A673 (cell line): Measurements from ENCODE around the gene SNX32. TPM values are rescaled to one million over a fixed set of nuclear protein-coding genes. Genes with fewer than 3 reads are reported as not detected.

Experiments used
- BruUV-seq: library from RNA; stranded (reverse); fragments of 400-500 nt; replicated peaks from 2 replicates; lab custom pipeline; 2021; lab: Mats Ljungman, UMichigan
- CTCF ChIA-PET: fragments of 300-600 bp; sonication (Branson Sonifier 250); formaldehyde crosslinking; loops from one replicate; lab custom pipeline; 2022; ENCODE audit warnings: antibody characterized with exemption; lab: Charles Lee
- POLR2A ChIA-PET: fragments of 300-600 bp; sonication (Branson Sonifier 250); formaldehyde crosslinking; loops from one replicate; lab custom pipeline; 2022; ENCODE audit warnings: antibody characterized with exemption; ENCODE audit not compliant: low non-redundant PET; lab: Charles Lee
- DNase-seq: peaks from one replicate; pipeline ENCODE4 v3.0.0-alpha.2; 2015; ENCODE audit warnings: low spot score
- H3K27ac ChIP-seq: fragments of 200-600 bp; sonication (generic); 2 replicates; pipeline ENCODE4 v1.5.1; 2016; ENCODE audit warnings: mixed run types, low read depth, mild to moderate bottlenecking, mixed read lengths, antibody characterized with exemption, low read length; ENCODE audit not compliant: poor library complexity, severe bottlenecking
- H3K27me3 ChIP-seq: fragments of 200-600 bp; sonication (generic); replicated peaks from 2 replicates; pipeline ENCODE4 v1.6.1; 2017; ENCODE audit warnings: mixed run types, low read depth, mild to moderate bottlenecking, mixed read lengths, antibody characterized with exemption, low read length; ENCODE audit not compliant: insufficient read depth, poor library complexity
- H3K36me3 ChIP-seq: fragments of 200-600 bp; sonication (generic); 2 replicates; pipeline ENCODE4 v1.6.1; 2016; ENCODE audit warnings: mixed run types, mild to moderate bottlenecking, mixed read lengths, antibody characterized with exemption, low read length; ENCODE audit not compliant: insufficient read depth, poor library complexity, severe bottlenecking
- H3K4me1 ChIP-seq: fragments of 200-600 bp; sonication (generic); 2 replicates; pipeline ENCODE4 v1.6.1; 2017; ENCODE audit warnings: mixed run types, mild to moderate bottlenecking, mixed read lengths, antibody characterized with exemption, low read length; ENCODE audit not compliant: insufficient read depth, poor library complexity, severe bottlenecking
- H3K4me3 ChIP-seq: fragments of 200-600 bp; sonication (generic); 2 replicates; pipeline ENCODE4 v1.5.1; 2016; ENCODE audit warnings: low read depth, mixed run types, mild to moderate bottlenecking, mixed read lengths, low read length; ENCODE audit not compliant: poor library complexity, severe bottlenecking
- H3K9me3 ChIP-seq: fragments of 200-600 bp; sonication (generic); 2 replicates; pipeline ENCODE4 v1.6.1; 2016; ENCODE audit warnings: mixed run types, low read depth, mild to moderate bottlenecking, mixed read lengths, antibody characterized with exemption, low read length; ENCODE audit not compliant: poor library complexity, severe bottlenecking
- EZH2 ChIP-seq: fragments of 200-600 bp; sonication (generic); IDR thresholded peaks from 2 replicates; pipeline ENCODE4 v1.6.1; 2017; ENCODE audit warnings: borderline replicate concordance, low read depth, mild to moderate bottlenecking, mixed read lengths, antibody characterized with exemption, low read length; ENCODE audit not compliant: poor library complexity, severe bottlenecking
- intact Hi-C: fragments of 100-400 bp; cut with micrococcal nuclease; formaldehyde crosslinking; loops from one replicate; pipeline ENCODE4 v1.10.0; 2022; ENCODE audit not compliant: unreplicated experiment
- total RNA-seq: library from RNA; stranded (reverse); gene quantifications from 2 replicates; pipeline ENCODE4 v1.2.3, GENCODE V29; 2021
- TF ChIP-seq, protein P1 (sequence below): fragments of 300-800, 200-600 bp; sonication (generic); conservative IDR thresholded peaks from 2 replicates; pipeline ENCODE4 v1.5.1; 2017; ENCODE audit warnings: low read depth, mild to moderate bottlenecking, antibody characterized with exemption, low read length, moderate library complexity, mixed read lengths

Gene SNX32
- total RNA-seq, 1 experiment from 2014 or later = 2.1 TPM

DNA sequence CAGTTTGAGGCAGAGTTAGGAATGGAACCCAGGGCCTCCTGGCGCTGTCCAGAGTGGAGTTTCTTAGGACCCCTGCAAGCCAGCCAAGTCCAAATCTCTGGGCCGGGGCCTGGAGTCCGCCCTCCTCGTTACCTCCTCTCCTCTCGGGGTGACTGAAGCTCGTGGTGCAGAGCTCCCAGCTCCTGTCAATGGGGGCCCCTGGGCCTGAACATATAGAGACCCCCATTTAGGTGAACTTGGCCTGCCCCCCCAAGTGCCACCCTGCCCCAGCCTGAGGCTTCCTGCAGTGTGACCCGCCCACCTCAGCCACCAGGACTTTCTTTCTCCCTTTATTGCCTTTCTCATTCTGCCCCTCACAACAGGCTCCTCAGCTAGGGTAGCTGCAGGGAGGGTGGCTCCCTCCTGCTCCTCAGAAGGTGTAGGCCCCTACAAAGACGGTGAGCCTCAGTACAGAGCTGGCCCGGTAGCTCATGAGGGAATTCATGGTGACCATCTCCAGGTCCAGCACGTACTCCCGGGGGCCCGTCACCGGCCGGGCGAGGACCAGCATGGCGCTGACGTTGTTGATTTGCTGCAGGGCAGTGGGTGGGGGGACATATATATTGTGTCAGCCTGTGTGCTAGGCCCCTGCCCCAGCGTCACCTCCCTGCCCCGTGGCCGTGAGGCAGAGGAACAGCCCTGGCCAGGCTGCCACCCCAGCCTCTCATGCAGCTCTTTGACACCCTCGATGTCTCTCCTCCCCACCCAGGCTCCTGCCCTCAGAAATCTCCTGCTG lies 32.9 kb downstream of the SNX32 start:
- POLR2A ChIA-PET = no interaction called here
- no peaks in the 10 kb centered on the region for H3K27me3 ChIP-seq
- H3K4me3 ChIP-seq = no peak overlapping the region
- no peaks in the 10 kb centered on the region for H3K9me3 ChIP-seq
- H3K27ac ChIP-seq = peak overlapping the region; percentile 27
- CTCF ChIA-PET = interaction anchor here (1.1 kb wide), 1 partner anchor 22 kb away, joined by 9 read pairs; the partner anchor contains the start of gene FIBP
- peaks cover 70% of the 10 kb centered on the region for H3K36me3 ChIP-seq
- no TSS peak for BruUV-seq
- intact Hi-C loops = no loop called here
- TF ChIP-seq, protein P1, sequence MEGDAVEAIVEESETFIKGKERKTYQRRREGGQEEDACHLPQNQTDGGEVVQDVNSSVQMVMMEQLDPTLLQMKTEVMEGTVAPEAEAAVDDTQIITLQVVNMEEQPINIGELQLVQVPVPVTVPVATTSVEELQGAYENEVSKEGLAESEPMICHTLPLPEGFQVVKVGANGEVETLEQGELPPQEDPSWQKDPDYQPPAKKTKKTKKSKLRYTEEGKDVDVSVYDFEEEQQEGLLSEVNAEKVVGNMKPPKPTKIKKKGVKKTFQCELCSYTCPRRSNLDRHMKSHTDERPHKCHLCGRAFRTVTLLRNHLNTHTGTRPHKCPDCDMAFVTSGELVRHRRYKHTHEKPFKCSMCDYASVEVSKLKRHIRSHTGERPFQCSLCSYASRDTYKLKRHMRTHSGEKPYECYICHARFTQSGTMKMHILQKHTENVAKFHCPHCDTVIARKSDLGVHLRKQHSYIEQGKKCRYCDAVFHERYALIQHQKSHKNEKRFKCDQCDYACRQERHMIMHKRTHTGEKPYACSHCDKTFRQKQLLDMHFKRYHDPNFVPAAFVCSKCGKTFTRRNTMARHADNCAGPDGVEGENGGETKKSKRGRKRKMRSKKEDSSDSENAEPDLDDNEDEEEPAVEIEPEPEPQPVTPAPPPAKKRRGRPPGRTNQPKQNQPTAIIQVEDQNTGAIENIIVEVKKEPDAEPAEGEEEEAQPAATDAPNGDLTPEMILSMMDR = no peak
- no peak for TF ChIP-seq EZH2
- H3K4me1 ChIP-seq = peaks cover 23% of the 10 kb centered on the region
- no peak for DNase-seq

DNA sequence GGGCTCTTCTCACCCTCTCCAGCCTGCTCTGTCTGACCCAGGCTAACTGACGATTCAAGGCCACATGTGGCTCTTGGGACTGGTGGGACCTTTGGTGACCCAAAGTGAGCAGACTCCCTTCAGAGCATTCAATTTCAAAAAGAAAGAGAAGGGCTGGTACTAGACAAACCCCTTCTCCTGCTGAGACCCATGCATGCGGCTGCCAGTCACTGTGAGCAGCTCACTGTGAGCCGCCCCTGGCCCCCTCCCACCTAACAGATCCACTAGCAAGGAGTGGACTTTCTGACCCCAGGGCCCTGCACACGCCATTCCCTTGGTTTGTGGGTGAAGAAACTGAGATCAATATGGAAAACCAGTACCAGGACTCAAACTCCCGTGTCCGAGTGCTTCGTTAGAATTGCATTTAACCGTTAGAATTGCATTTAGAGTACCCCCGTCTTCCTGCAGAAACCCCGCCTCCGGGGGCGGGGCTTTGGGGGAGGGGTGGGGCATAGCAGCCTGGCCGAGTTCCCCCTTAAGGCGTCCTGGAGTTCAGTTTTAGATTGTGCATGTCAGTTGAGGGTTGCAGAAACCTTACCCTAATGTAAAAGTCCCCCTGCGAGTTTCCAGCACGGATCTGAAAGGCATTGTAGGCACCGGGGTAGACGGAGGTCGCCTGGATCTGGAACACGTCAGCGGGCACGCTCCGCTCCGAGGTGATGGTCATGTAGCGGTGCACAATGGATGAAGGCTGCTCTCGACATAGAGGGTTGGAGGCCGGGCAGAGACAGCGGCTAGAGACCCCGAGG lies 33.7 kb downstream of the SNX32 start:
- DNase-seq = no peak
- POLR2A ChIA-PET = no interaction called here
- Histone ChIP-seq H3K27ac (peak overlapping the region; percentile 27), H3K36me3 (peaks cover 62% of the 10 kb centered on the region), H3K27me3 (no peaks in the 10 kb centered on the region), H3K4me1 (peaks cover 18% of the 10 kb centered on the region), H3K9me3 (no peaks in the 10 kb centered on the region), H3K4me3 (no peak overlapping the region)
- TF ChIP-seq, protein P1 = no peak
- no peak for TF ChIP-seq EZH2
- intact Hi-C loops = no loop called here
- BruUV-seq = no TSS peak
- CTCF ChIA-PET = interaction anchor here (1.1 kb wide), 1 partner anchor 8 kb away, joined by 4 read pairs; the partner anchor contains the start of gene MUS81

DNA sequence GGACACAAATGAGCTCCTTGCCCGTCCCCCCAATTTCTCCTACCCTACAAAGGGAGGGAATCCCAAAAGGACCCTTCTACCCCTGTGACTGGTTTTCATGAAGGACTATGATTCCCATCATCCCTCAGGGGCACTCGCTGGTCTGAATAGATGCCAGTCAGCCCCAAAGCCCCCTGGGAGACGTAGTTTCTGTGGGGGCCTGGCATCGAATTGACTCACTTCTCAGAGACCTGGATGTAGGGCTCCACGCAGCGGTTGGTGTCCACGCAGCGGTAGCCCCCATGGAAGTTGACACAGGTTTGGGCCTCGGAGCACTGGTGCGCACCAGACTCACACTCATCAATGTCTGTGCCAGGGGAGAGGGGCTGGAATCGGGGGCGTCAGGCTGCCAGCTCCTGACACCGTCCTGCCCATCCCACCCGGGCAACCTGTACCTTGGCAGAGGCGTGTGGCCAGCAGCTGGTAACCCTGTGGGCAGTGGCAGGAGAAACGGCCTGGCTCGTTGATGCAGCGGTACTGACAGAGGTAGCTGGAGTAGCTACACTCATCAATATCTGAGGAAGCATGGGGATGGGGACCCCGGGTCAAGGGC lies 34.4 kb downstream of the SNX32 start:
- BruUV-seq = no TSS peak
- no peak overlapping the region for H3K27ac ChIP-seq
- H3K9me3 ChIP-seq = no peaks in the 10 kb centered on the region
- peaks cover 55% of the 10 kb centered on the region for H3K36me3 ChIP-seq
- intact Hi-C loops = no loop called here
- TF ChIP-seq EZH2 = no peak
- TF ChIP-seq, protein P1 = no peak
- H3K4me3 ChIP-seq = no peak overlapping the region
- peaks cover 23% of the 10 kb centered on the region for H3K4me1 ChIP-seq
- ChIA-PET POLR2A (no interaction called here), CTCF (interaction anchor here (1.1 to 4.1 kb wide), 3 partner anchors 8 to 19 kb away, joined by 3 to 16 read pairs (median 4); partner anchors contain the start of gene MUS81)
- peak; percentile 73 for DNase-seq
- H3K27me3 ChIP-seq = no peaks in the 10 kb centered on the region
